ENCODE data around the gene NKX1-2. TPM values are rescaled to one million over a fixed set of nuclear protein-coding genes. Genes with fewer than 3 reads are reported as not detected.
A peak's percentile ranks its signal among the peaks of the same experiment; 100 is the strongest.
"Not testable (repeated sequence)": the region's sequence is repeated elsewhere in the genome, so short reads cannot be mapped to it uniquely, and the experiment has no call there.

NKX1-2 gene
- total RNA-seq, 1 donor from 2014 or later = 0.29 TPM

DNA sequence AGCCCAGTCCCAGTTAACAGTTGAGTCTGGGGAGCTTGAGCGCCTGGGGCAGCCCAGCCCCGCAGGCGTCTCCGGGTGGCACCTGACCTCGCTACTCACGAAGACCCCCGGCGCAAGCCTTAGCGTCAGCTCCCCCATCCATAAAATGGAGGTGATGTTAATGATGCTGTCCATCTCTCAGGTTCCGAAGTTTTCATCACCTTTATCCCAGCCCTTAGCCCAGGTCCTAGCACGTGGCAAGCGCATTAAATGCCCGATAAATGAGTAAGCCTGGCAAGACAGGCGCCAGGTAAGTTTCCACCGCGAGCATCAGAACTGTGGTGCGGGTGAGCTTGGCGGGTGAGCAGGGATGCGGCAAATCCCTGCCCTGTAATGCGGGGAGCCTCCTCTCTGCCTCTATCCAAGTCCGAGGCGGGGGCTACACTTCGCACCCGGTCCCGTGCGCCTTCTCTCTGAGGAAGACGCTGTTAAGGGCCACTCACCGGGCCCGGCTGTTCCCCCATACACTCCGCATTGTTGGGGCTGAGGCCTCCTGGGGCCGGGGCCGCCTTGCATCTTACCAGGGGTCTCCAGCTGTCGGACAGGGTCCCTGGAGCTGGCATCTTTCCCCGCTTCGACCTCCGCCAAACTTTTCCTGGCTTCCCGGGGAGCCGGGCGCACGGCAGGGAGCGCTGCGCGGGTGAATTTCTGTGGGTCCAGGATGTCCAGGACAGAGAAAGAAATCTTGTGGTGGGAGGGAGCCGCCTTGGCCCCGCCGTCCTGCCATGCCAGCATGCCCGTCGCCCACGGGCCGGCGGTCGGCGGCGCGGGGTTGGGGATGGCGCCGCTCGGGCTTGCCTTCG lies 444 bp downstream of the NKX1-2 start:
- Mint-ChIP-seq H3K9me3 (no peaks in the 10 kb centered on the region), H3K4me3 (peak overlapping the region; percentile 83), H3K27ac (no peak overlapping the region), H3K4me1 (ENCODE audit: unreplicated experiment) (peaks cover 18% of the 10 kb centered on the region), H3K27me3 (peaks cover 95% of the 10 kb centered on the region), H3K36me3 (no peaks in the 10 kb centered on the region)
- DNase-seq (ENCODE audit: extremely low spot score, unreplicated experiment) = no peak
- TF ChIP-seq, protein P1, sequence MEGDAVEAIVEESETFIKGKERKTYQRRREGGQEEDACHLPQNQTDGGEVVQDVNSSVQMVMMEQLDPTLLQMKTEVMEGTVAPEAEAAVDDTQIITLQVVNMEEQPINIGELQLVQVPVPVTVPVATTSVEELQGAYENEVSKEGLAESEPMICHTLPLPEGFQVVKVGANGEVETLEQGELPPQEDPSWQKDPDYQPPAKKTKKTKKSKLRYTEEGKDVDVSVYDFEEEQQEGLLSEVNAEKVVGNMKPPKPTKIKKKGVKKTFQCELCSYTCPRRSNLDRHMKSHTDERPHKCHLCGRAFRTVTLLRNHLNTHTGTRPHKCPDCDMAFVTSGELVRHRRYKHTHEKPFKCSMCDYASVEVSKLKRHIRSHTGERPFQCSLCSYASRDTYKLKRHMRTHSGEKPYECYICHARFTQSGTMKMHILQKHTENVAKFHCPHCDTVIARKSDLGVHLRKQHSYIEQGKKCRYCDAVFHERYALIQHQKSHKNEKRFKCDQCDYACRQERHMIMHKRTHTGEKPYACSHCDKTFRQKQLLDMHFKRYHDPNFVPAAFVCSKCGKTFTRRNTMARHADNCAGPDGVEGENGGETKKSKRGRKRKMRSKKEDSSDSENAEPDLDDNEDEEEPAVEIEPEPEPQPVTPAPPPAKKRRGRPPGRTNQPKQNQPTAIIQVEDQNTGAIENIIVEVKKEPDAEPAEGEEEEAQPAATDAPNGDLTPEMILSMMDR (conservative IDR thresholded peaks at IDR 0.05) = no peak

DNA sequence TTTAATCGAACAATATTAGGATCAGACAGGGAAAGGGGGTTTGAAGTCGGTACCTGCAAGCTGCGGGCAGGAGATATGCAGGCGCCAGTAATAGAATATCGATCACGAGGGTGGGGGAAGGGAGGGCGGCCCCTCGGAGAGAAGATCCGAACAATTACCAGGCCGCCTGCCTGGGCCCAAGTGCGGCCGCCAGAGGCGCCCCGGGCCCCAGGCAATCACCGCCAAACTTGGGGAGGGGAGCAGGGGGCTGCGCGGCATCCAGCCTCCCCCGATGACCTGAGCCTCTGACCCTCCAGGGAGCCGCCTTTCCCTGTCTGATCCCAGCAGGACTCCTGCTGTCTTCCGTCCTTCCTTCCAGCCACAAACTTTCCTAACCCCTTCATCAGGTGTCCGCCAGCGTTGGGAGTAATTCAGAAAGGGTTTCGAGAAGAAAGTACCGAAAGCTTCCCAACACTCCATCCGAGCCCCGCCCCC lies 1.1 kb downstream of the NKX1-2 start:
- TF ChIP-seq, protein P1 (conservative IDR thresholded peaks at IDR 0.05) = peak; percentile 42
- no peak for DNase-seq (ENCODE audit: extremely low spot score, unreplicated experiment)
- Mint-ChIP-seq H3K4me3 (peak overlapping the region; percentile 86), H3K27me3 (peaks cover 93% of the 10 kb centered on the region), H3K27ac (no peak overlapping the region), H3K36me3 (no peaks in the 10 kb centered on the region), H3K9me3 (no peaks in the 10 kb centered on the region), H3K4me1 (ENCODE audit: unreplicated experiment) (peaks cover 18% of the 10 kb centered on the region)

DNA sequence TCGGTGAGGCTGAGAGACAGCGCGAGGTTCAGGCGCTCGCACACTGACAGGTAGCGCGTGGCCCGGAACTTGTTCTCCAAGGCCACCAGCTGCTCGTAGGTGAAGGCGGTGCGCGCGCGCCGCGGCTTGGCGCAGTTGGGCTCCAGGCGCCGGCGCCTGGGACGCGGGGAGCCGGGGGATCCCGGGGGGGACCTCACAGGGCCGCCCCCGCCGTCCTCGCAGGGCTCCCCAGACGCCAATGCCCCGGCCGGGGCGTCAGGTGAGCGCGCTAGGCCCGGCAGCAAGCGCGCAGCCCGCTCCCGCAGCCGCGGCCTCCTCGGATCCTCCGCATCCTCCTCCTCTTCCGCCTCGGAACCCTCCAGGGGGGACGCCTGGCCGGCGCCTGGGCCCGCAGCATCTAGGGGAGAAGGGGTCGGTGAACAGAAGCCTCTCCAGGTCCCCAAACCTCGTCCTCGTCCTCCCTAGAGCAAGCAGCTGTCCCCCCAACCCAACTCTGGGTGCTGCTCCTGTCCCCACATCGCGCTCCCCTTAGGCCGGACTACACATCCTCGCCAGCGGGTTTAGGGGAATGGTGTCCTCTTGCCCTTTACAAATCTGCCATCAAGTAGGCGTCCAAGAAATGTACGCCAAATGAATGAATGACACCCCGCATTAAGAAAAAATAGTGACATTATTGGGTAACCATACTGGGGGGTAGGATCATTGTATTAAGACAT lies 1.9 kb downstream of the NKX1-2 start:
- DNase-seq (ENCODE audit: extremely low spot score, unreplicated experiment) = no peak

DNA sequence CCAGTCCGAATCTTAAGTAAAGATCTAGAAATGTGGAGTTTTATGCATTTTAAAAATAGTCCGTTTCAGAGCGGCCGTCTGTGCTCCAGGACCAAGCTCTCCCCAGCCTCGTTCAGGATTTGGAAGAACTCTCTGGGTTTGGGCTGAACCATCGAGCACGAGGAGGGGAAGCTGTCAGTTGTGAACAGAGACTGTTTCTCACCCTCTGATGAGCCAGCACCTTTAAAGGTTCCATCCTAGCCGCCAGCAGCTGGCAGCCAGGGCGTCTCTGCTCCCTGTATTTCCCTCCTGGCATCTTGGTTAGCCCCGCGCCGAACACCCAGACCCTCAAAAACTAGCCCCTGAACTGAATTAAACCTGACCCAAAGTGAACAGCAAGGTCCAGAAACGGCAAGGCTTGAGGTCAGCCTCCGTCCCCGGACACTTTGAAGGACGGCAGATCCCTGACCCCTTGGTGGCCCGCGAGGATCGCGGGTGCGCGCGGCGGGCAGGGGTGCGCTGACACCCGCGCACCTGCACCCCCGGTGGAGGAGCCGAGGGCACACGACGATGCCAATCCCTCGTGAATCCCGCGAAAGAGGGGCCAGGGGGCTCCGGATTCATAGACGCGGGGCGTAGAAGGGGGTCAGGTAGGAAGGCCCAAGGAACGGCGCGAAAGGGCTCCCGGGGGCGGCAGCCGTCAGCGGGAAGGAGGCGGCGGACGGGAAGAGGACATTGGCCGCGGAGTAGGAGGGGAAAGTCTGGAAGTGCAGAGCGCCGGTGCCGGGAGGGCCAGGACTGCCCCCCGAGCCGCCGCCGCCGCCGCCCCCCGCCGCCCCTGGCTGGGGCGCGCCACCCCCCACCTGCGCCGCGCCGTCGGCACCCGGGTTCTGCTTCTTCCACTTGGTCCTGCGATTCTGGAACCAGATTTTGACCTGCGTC lies 2.7 kb downstream of the NKX1-2 start:
- peak overlapping the region; percentile 79 for H3K4me3 Mint-ChIP-seq
- no peaks in the 10 kb centered on the region for H3K36me3 Mint-ChIP-seq
- DNase-seq (ENCODE audit: extremely low spot score, unreplicated experiment) = no peak
- peaks cover 18% of the 10 kb centered on the region for H3K4me1 Mint-ChIP-seq (ENCODE audit: unreplicated experiment)
- H3K27me3 Mint-ChIP-seq = peaks cover 89% of the 10 kb centered on the region
- no peak overlapping the region for H3K27ac Mint-ChIP-seq
- TF ChIP-seq, protein P1 (conservative IDR thresholded peaks at IDR 0.05) = no peak
- H3K9me3 Mint-ChIP-seq = no peaks in the 10 kb centered on the region

More for the DNA sequence above, 1.9 kb downstream of the NKX1-2 start:
- no peaks in the 10 kb centered on the region for H3K36me3 Mint-ChIP-seq
- peaks cover 91% of the 10 kb centered on the region for H3K27me3 Mint-ChIP-seq
- H3K27ac Mint-ChIP-seq = no peak overlapping the region
- TF ChIP-seq, protein P1 (conservative IDR thresholded peaks at IDR 0.05) = no peak
- H3K4me1 Mint-ChIP-seq (ENCODE audit: unreplicated experiment) = peaks cover 18% of the 10 kb centered on the region
- no peaks in the 10 kb centered on the region for H3K9me3 Mint-ChIP-seq
- peak overlapping the region; percentile 86 for H3K4me3 Mint-ChIP-seq

DNA sequence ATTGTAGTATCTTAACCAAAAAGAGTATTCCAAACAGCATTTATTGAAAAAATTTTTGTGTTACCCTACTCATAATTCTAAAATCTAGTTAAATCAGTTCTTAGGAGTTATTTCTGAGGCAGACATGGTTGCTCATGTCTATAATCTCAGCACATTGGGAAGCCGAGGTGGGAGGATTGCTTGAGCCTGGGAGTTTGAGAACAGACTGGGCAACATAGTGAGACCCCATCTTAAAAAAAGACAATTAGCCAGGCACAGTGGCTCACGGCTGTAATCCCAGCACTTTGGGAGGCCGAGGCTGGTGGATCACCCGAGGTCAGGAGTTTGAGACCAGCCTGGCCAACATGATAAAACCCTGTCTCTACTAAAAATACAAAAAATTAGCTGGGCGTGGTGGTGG lies 8.1 kb downstream of the NKX1-2 start:
- not testable (repeated sequence) for H3K9me3 Mint-ChIP-seq; H3K36me3 Mint-ChIP-seq; H3K27ac Mint-ChIP-seq; H3K4me1 Mint-ChIP-seq (ENCODE audit: unreplicated experiment); DNase-seq (ENCODE audit: extremely low spot score, unreplicated experiment); H3K4me3 Mint-ChIP-seq
- peaks cover 46% of the 10 kb centered on the region for H3K27me3 Mint-ChIP-seq
